Sigmoid colon (tissue), 7 donors: ENCODE results near the gene NELL2. TPM values are rescaled to one million over a fixed set of nuclear protein-coding genes. Genes with fewer than 3 reads are reported as not detected.

Source experiments
- DNase-seq: peaks from one replicate; pipeline ENCODE4 v3.0.0-alpha.2; 2019
- H3K27ac ChIP-seq, 4 donors: fragments of 200-600 bp; sonication (generic); one replicate each; pipeline ENCODE4 v1.5.1; 2016 to 2019; ENCODE audit warnings: mild to moderate bottlenecking in 1 of 4
- H3K27me3 ChIP-seq, 3 donors: fragments of 200-600 bp; sonication (generic); one replicate each; pipeline ENCODE4 v1.5.1; 2019; ENCODE audit warnings: mild to moderate bottlenecking in 1 of 3
- H3K36me3 ChIP-seq, 4 donors: fragments of 200-600 bp; sonication (generic); one replicate each; pipeline ENCODE4 v1.5.1; 2016 to 2019
- H3K4me1 ChIP-seq, 4 donors: fragments of 200-600 bp; sonication (generic); one replicate each; pipeline ENCODE4 v1.5.1; 2017 to 2019
- H3K4me3 ChIP-seq, 4 donors: fragments of 200-600 bp; sonication (generic); one replicate each; pipeline ENCODE4 v1.5.1; 2017 to 2019; ENCODE audit warnings: mild to moderate bottlenecking in 2 of 4, moderate library complexity in 1 of 4
- H3K9me3 ChIP-seq, 4 donors: fragments of 200-600 bp in 3 of 4; sonication (generic) in 3 of 4; one replicate each; pipeline versions ENCODE4 v1.5.1 to v1.6.1; 2013 to 2019
- CTCF ChIP-seq, 4 experiments: fragments of 450-650 bp in 3 of 4; fragments of 200-600 bp in 1 of 4; IDR thresholded peaks; one replicate each; pipeline ENCODE4 v1.5.1; 2016 to 2019; ENCODE audit warnings: antibody characterized with exemption in 4 of 4, mild to moderate bottlenecking in 3 of 4, moderate library complexity in 2 of 4
- EP300 ChIP-seq, 4 donors: sonication (generic); formaldehyde crosslinking; IDR thresholded peaks; one replicate each; pipeline ENCODE4 v1.6.1; 2017; ENCODE audit warnings: antibody characterized with exemption in 4 of 4
- POLR2A ChIP-seq, 2 donors: fragments of 450-650 bp; IDR thresholded peaks; one replicate each; pipeline ENCODE4 v1.6.1; 2016; ENCODE audit warnings: antibody characterized with exemption in 2 of 2, mild to moderate bottlenecking in 2 of 2, moderate library complexity in 2 of 2
- POLR2AphosphoS5 ChIP-seq, 4 donors: sonication (generic); formaldehyde crosslinking; IDR thresholded peaks; one replicate each; pipeline ENCODE4 v1.6.1; 2017; ENCODE audit warnings: antibody characterized with exemption in 4 of 4
- WGBS, 2 donors: extraction: QIAGEN DNeasy Blood & Tissue Kit; methylation state at CpG; one replicate each; pipeline ENCODE4 v1.1.7; 2013; 5-methylcytosine and 5-hydroxymethylcytosine counted together
- intact Hi-C: fragments of 100-400 bp; cut with DNase I; formaldehyde crosslinking; loops from one replicate; pipeline ENCODE4 v1.15.1; 2023
- polyA plus RNA-seq, 3 donors: library from polyadenylated mRNA; stranded (reverse); fragments of 200-250 nt; gene quantifications; one replicate each; pipeline ENCODE4 v1.2.3, GENCODE V29; 2013
- total RNA-seq, 4 donors: library from RNA; depleted of rRNA; stranded (reverse); fragments of >200 nt; gene quantifications; one replicate each; pipeline ENCODE4 v1.1.0, GENCODE V29; 2016
- donor health status: healthy with polysubstance abuse.
- donor health status: Bipolar disorder and iron deficiency.
- donor health status: healthy.

NELL2 gene
- total and polyA plus RNA-seq, 7 donors = 0.60 to 14.7 (median 3.9) TPM

DNA sequence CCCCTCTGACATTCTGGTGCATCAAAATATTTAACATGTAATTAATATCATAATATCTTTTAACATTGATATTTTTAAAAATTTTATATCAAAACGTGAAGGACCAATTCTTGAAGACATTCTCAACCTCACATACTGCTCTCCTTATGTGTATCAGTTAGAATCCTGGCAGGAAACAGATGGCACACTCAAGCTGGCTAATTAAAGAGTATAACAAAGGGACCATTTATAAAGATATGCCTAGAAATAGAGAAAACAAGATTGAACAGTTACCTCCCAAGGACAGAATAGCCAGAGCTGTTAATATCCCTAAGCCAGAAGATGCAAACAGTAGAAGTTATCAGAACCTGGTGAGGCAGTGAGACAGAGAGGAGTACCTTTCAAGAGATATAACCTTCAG is 368.7 kb downstream of the NELL2 start:
- intact Hi-C loops = no loop called here
- Histone ChIP-seq H3K9me3 (no peaks in the 10 kb centered on the region), H3K27me3 (no peaks in the 10 kb centered on the region), H3K27ac (no peak overlapping the region), H3K4me1 (no peaks in the 10 kb centered on the region), H3K36me3 (no peaks in the 10 kb centered on the region), H3K4me3 (no peak overlapping the region)
- 30 to 52% methylated on average over 1 of the region's 1 CpG for WGBS, 2 donors
- TF ChIP-seq POLR2AphosphoS5 (IDR thresholded peaks at IDR 0.05) (no peak), CTCF (IDR thresholded peaks at IDR 0.05) (no peak), POLR2A (IDR thresholded peaks at IDR 0.05) (no peak), EP300 (IDR thresholded peaks at IDR 0.05) (no peak)
- no peak for DNase-seq

DNA sequence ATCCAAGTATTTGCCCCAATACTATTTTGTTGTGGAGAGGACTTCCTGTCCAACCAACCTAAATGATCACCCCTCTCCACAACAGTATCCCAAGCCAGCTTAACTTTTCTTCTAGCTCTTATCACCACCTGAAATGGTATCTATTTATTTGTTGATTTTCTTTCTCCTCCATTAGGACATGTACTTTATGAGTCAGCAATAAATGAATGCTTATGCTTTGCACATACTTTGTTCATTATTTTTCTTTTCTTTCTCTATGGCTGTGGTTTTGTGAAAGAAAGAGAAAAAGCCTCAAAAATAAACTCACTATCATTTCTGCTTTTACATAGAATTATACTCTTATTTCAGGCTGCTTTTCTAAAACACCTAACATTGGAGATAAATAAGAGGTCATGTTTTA is 371.3 kb downstream of the NELL2 start:
- no peak overlapping the region for H3K27ac ChIP-seq
- intact Hi-C loops = no loop called here
- TF ChIP-seq CTCF (IDR thresholded peaks at IDR 0.05) = no peak
- no peak for TF ChIP-seq POLR2AphosphoS5 (IDR thresholded peaks at IDR 0.05)
- no peak for TF ChIP-seq EP300 (IDR thresholded peaks at IDR 0.05)
- no peak for TF ChIP-seq POLR2A (IDR thresholded peaks at IDR 0.05)
- H3K9me3 ChIP-seq = peaks cover 0 to 8% (median 0%) of the 10 kb centered on the region in 4 donors
- no peaks in the 10 kb centered on the region for H3K27me3 ChIP-seq
- no peak for DNase-seq
- H3K4me1 ChIP-seq = no peaks in the 10 kb centered on the region
- no peak overlapping the region for H3K4me3 ChIP-seq
- no peaks in the 10 kb centered on the region for H3K36me3 ChIP-seq

GRCh38 chr12:44503329-44503728 is 372.8 kb downstream of the NELL2 start:
- Histone ChIP-seq H3K4me3 (no peak overlapping the region), H3K27me3 (no peaks in the 10 kb centered on the region), H3K4me1 (no peaks in the 10 kb centered on the region), H3K9me3 (peaks cover 0 to 8% (median 0%) of the 10 kb centered on the region in 4 donors), H3K27ac (no peak overlapping the region), H3K36me3 (no peaks in the 10 kb centered on the region)
- intact Hi-C loops = no loop called here
- no peak for TF ChIP-seq CTCF (IDR thresholded peaks at IDR 0.05)
- no peak for TF ChIP-seq POLR2AphosphoS5 (IDR thresholded peaks at IDR 0.05)
- TF ChIP-seq EP300 (IDR thresholded peaks at IDR 0.05) = no peak
- TF ChIP-seq POLR2A (IDR thresholded peaks at IDR 0.05) = no peak
- no peak for DNase-seq

DNA sequence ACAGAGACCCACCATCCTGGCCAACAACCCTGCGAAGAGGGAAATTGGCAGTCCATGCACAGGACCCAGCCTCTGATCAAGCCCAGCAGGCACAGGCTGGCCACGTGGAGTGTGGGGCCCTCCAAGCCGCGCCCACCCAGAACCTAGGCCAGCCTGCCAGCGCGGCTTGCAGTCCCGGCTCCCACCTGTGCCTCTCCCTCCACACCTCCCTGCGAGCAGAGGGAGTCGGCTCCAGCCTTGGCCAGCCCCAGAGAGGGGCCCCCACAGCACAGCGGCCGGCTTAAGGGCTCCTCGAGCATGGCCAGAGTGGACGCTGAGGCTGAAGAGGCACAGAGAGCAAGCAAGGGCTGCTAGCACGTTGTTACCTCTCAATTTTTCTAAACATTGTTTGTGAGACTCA is 373.4 kb downstream of the NELL2 start:
- DNase-seq = no peak
- TF ChIP-seq POLR2AphosphoS5 (IDR thresholded peaks at IDR 0.05) (no peak), CTCF (IDR thresholded peaks at IDR 0.05) (no peak), EP300 (IDR thresholded peaks at IDR 0.05) (no peak), POLR2A (IDR thresholded peaks at IDR 0.05) (no peak)
- no peak overlapping the region for H3K27ac ChIP-seq
- 80 to 82% methylated on average over 14 of the region's 14 CpGs for WGBS, 2 donors
- no peaks in the 10 kb centered on the region for H3K36me3 ChIP-seq
- intact Hi-C loops = no loop called here
- peaks cover 0 to 8% (median 0%) of the 10 kb centered on the region in 4 donors for H3K9me3 ChIP-seq
- no peaks in the 10 kb centered on the region for H3K4me1 ChIP-seq
- H3K4me3 ChIP-seq = no peak overlapping the region
- no peaks in the 10 kb centered on the region for H3K27me3 ChIP-seq

DNA sequence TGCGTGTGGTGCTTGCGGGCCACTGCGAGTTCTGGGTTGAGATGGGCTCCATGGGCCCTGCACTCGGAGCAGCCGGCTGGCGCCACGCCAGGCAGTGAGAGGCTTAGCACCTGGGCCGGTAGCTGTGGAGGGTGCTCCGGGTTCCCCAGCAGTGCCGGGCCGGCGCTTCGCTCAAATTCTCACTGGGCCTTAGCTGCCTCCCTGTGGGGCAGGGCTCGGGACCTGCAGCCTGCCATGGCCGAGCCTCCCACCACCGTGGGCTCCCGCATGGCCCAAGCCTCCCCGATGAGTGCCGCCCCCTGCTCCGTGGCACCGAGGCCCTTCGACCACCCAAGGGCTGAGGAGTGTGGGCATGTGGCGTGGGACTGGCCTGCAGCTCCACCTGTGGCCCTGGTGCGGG is 375.7 kb downstream of the NELL2 start:
- 95 to 97% methylated on average over 24 of the region's 24 CpGs for WGBS, 2 donors
- TF ChIP-seq EP300 (IDR thresholded peaks at IDR 0.05) = no peak
- no peak for TF ChIP-seq POLR2A (IDR thresholded peaks at IDR 0.05)
- no peak for TF ChIP-seq CTCF (IDR thresholded peaks at IDR 0.05)
- no peak for TF ChIP-seq POLR2AphosphoS5 (IDR thresholded peaks at IDR 0.05)
- Histone ChIP-seq H3K4me3 (no peak overlapping the region), H3K4me1 (no peaks in the 10 kb centered on the region), H3K27me3 (no peaks in the 10 kb centered on the region), H3K27ac (no peak overlapping the region), H3K9me3 (peaks cover 0 to 8% (median 0%) of the 10 kb centered on the region in 4 donors), H3K36me3 (no peaks in the 10 kb centered on the region)
- DNase-seq = peak; percentile 59
- intact Hi-C loops = no loop called here
